Measurements from ENCODE around the gene EIF5. TPM values are rescaled to one million over a fixed set of nuclear protein-coding genes. Genes with fewer than 3 reads are reported as not detected.

The EIF5 gene
- total RNA-seq, 1 experiment from 2014 or later = 238 TPM

DNA sequence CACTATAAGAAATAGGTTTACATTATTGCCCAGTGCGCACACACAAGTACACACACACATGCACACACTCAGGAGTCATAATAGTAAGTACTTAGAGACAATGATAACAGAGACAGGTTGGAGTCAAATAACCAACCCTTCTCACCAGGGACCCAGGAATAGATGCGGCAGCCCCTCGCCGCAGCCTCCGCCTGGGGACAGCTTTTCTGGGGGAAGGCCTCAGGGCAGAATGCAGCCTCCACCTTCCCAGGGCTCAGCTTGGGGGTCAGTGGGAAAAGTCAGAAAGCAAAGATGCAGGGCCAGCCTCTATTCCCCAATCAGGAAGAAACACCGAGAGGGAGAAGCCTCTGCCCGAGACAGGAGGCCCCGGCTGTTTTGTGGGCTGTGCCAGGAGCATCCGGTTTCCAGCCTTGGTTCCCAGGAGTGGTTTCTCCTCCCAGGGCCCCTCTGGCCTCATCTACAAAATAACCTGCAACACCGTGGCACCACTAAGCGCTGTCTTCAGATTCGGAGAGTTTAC lies 23.4 kb upstream of the EIF5 start:
- ChIA-PET CTCF (no interaction called here), POLR2A (no interaction called here), RAD21 (ENCODE audit: low non-redundant PET in 1 of 2, low total read pairs in 2 of 2, uncharacterized antibody in 2 of 2, unreplicated experiment in 2 of 2) (no interaction called here)
- Histone ChIP-seq H3K79me2 (ENCODE audit: insufficient read depth, low read length) (no peaks in the 10 kb centered on the region), H3K27me3 (ENCODE audit: insufficient read depth, low read length) (no peaks in the 10 kb centered on the region), H3K4me3 (replicated peaks in 1 of 2; ENCODE audit: low read depth in 1 of 2, low read length in 2 of 2) (no peak overlapping the region), H3K4me2 (ENCODE audit: low read length) (no peak overlapping the region), H3K4me1 (ENCODE audit: control insufficient read depth in 1 of 2, insufficient read depth in 2 of 2, low read length in 2 of 2) (no peaks in the 10 kb centered on the region), H2AFZ (ENCODE audit: low read depth, low read length, poor library complexity, severe bottlenecking) (no peak overlapping the region), H3K9me3 (ENCODE audit: control insufficient read depth in 1 of 2, insufficient read depth in 1 of 2, low read depth in 1 of 2, low read length in 2 of 2) (no peaks in the 10 kb centered on the region), H3K27ac (ENCODE audit: low read depth, low read length) (no peak overlapping the region), H4K20me1 (ENCODE audit: insufficient read depth) (no peaks in the 10 kb centered on the region), H3K36me3 (ENCODE audit: control insufficient read depth in 1 of 2, insufficient read depth in 2 of 2, low read length in 2 of 2) (no peaks in the 10 kb centered on the region), H3K9me2 (ENCODE audit: insufficient read depth) (no peaks in the 10 kb centered on the region), H3K9ac (ENCODE audit: low read length) (no peak overlapping the region)
- ATAC-seq = no peak
- no peak for TF ChIP-seq SIN3A (IDR thresholded peaks at IDR 0.05; ENCODE audit: low read depth)
- no peak for TF ChIP-seq EZH2 (IDR thresholded peaks at IDR 0.05)
- no peak for TF ChIP-seq RAD21 (IDR thresholded peaks at IDR 0.05; ENCODE audit: low read depth)
- no peak for TF ChIP-seq JUND (IDR thresholded peaks at IDR 0.05)
- TF ChIP-seq, protein P1, sequence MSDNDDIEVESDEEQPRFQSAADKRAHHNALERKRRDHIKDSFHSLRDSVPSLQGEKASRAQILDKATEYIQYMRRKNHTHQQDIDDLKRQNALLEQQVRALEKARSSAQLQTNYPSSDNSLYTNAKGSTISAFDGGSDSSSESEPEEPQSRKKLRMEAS (IDR thresholded peaks at IDR 0.05) = no peak
- no peak for TF ChIP-seq EZH2phosphoT487 (IDR thresholded peaks at IDR 0.05; ENCODE audit: borderline replicate concordance)
- TF ChIP-seq POLR2A (IDR thresholded peaks at IDR 0.05; ENCODE audit: borderline replicate concordance, extremely low read depth, insufficient read depth, insufficient read length) = no peak
- TF ChIP-seq, protein P2, sequence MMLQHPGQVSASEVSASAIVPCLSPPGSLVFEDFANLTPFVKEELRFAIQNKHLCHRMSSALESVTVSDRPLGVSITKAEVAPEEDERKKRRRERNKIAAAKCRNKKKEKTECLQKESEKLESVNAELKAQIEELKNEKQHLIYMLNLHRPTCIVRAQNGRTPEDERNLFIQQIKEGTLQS (IDR thresholded peaks at IDR 0.05) = no peak
- TF ChIP-seq CBX3 (IDR thresholded peaks at IDR 0.05; ENCODE audit: low read depth) = no peak
- TF ChIP-seq POLR2AphosphoS5 (IDR thresholded peaks at IDR 0.05; ENCODE audit: low read depth, low read length) = no peak
- TF ChIP-seq, protein P3, sequence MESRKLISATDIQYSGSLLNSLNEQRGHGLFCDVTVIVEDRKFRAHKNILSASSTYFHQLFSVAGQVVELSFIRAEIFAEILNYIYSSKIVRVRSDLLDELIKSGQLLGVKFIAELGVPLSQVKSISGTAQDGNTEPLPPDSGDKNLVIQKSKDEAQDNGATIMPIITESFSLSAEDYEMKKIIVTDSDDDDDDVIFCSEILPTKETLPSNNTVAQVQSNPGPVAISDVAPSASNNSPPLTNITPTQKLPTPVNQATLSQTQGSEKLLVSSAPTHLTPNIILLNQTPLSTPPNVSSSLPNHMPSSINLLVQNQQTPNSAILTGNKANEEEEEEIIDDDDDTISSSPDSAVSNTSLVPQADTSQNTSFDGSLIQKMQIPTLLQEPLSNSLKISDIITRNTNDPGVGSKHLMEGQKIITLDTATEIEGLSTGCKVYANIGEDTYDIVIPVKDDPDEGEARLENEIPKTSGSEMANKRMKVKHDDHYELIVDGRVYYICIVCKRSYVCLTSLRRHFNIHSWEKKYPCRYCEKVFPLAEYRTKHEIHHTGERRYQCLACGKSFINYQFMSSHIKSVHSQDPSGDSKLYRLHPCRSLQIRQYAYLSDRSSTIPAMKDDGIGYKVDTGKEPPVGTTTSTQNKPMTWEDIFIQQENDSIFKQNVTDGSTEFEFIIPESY (IDR thresholded peaks at IDR 0.05; ENCODE audit: extremely low read depth, insufficient replicate concordance, low read length) = no peak
- TF ChIP-seq CEBPB (IDR thresholded peaks at IDR 0.05; ENCODE audit: low read depth) = no peak
- no peak for TF ChIP-seq ELF1 (IDR thresholded peaks at IDR 0.05; ENCODE audit: borderline replicate concordance, low read depth)
- no peak for TF ChIP-seq YY1 (IDR thresholded peaks at IDR 0.05; ENCODE audit: extremely low read depth, insufficient replicate concordance, low read depth, low read length)
- TF ChIP-seq, protein P4, sequence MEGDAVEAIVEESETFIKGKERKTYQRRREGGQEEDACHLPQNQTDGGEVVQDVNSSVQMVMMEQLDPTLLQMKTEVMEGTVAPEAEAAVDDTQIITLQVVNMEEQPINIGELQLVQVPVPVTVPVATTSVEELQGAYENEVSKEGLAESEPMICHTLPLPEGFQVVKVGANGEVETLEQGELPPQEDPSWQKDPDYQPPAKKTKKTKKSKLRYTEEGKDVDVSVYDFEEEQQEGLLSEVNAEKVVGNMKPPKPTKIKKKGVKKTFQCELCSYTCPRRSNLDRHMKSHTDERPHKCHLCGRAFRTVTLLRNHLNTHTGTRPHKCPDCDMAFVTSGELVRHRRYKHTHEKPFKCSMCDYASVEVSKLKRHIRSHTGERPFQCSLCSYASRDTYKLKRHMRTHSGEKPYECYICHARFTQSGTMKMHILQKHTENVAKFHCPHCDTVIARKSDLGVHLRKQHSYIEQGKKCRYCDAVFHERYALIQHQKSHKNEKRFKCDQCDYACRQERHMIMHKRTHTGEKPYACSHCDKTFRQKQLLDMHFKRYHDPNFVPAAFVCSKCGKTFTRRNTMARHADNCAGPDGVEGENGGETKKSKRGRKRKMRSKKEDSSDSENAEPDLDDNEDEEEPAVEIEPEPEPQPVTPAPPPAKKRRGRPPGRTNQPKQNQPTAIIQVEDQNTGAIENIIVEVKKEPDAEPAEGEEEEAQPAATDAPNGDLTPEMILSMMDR (IDR thresholded peaks at IDR 0.05 in 2 of 3, conservative IDR thresholded peaks at IDR 0.05 in 1 of 3; ENCODE audit: borderline replicate concordance in 1 of 3, insufficient read depth in 1 of 3, low read depth in 2 of 3, low read length in 2 of 3) = no peak
- no peak for DNase-seq (ENCODE audit: low read depth, low spot score)
- BruUV-seq (replicated peaks) = no TSS peak
- intact Hi-C loops (cut with micrococcal nuclease) = no loop called here

Data from HCT116 (cell line).